SK-N-SH treated with all-trans-retinoic acid at 6 μM for 48 hours (cell line): ENCODE measurements around the gene FASN.

Experiments used
- ATAC-seq: fragments of 200-7000 bp; cut with Tn5 transposase; 3 replicates; pipeline ENCODE4 v1.9.1; 2020; ENCODE audit warnings: mild to moderate bottlenecking, moderate library complexity
- ARNTL ChIP-seq: fragments of 450-650 bp; formaldehyde crosslinking; IDR thresholded peaks from 2 replicates; pipeline ENCODE4 v1.5.0; 2020; ENCODE audit warnings: low read depth, mild to moderate bottlenecking, moderate library complexity, borderline replicate concordance
- BACH2 ChIP-seq: fragments of 250-450 bp; sonication (Bioruptor Pico); IDR thresholded peaks from 2 replicates; pipeline ENCODE4 v1.9.0; 2021; ENCODE audit warnings: mild to moderate bottlenecking, borderline replicate concordance
- CSDC2 ChIP-seq: fragments of 250-450 bp; sonication (Bioruptor Pico); IDR thresholded peaks from 2 replicates; pipeline ENCODE4 v1.5.0; 2020; ENCODE audit warnings: mild to moderate bottlenecking, moderate library complexity
- CSRNP3 ChIP-seq: fragments of 250-450 bp; sonication (Bioruptor Pico); IDR thresholded peaks from 2 replicates; pipeline ENCODE4 v1.5.1; 2021; ENCODE audit warnings: mild to moderate bottlenecking, moderate library complexity
- ESRRG ChIP-seq: fragments of 250-450 bp; sonication (Bioruptor Pico); IDR thresholded peaks from 2 replicates; pipeline ENCODE4 v1.6.1; 2021; ENCODE audit warnings: mild to moderate bottlenecking
- ISL1 ChIP-seq: fragments of 250-450 bp; sonication (Bioruptor Pico); IDR thresholded peaks from 2 replicates; pipeline ENCODE4 v2.1.2; 2022; ENCODE audit warnings: mild to moderate bottlenecking, moderate library complexity
- OSR1 ChIP-seq: fragments of 250-450 bp; sonication (Bioruptor Pico); IDR thresholded peaks from 2 replicates; pipeline ENCODE4 v1.8.0; 2022; ENCODE audit warnings: moderate library complexity, mild to moderate bottlenecking, inconsistent platforms
- POU6F1 ChIP-seq: fragments of 250-450 bp; sonication (Bioruptor Pico); IDR thresholded peaks from 2 replicates; pipeline ENCODE4 v1.8.0; 2021; ENCODE audit warnings: low read depth, mild to moderate bottlenecking, moderate library complexity, borderline replicate concordance
- RARB ChIP-seq: fragments of 250-450 bp; sonication (Bioruptor Pico); IDR thresholded peaks from 2 replicates; pipeline ENCODE4 v1.8.0; 2021; ENCODE audit warnings: mild to moderate bottlenecking, moderate library complexity
- SNAI2 ChIP-seq: fragments of 250-450 bp; sonication (Bioruptor Pico); IDR thresholded peaks from 2 replicates; pipeline ENCODE4 v1.5.0; 2020; ENCODE audit warnings: mild to moderate bottlenecking, moderate library complexity
- TCF4 ChIP-seq: fragments of 250-450 bp; sonication (Bioruptor Pico); IDR thresholded peaks from 2 replicates; pipeline ENCODE4 v1.8.0; 2021; ENCODE audit warnings: mild to moderate bottlenecking, moderate library complexity, borderline replicate concordance
- TOX ChIP-seq: fragments of 250-450 bp; sonication (Bioruptor Pico); IDR thresholded peaks from 2 replicates; pipeline ENCODE4 v1.8.0; 2021; ENCODE audit warnings: mild to moderate bottlenecking, moderate library complexity, borderline replicate concordance
- TSHZ2 ChIP-seq: fragments of 250-450 bp; sonication (Bioruptor Pico); IDR thresholded peaks from 2 replicates; pipeline ENCODE4 v1.5.0; 2020; ENCODE audit warnings: mild to moderate bottlenecking, moderate library complexity
- ZC3H10 ChIP-seq: fragments of 250-450 bp; sonication (Bioruptor Pico); IDR thresholded peaks from 2 replicates; pipeline ENCODE4 v1.5.1; 2021; ENCODE audit warnings: mild to moderate bottlenecking, moderate library complexity
- ZFP3 ChIP-seq: fragments of 250-450 bp; sonication (Bioruptor Pico); IDR thresholded peaks from 2 replicates; pipeline ENCODE4 v1.5.0; 2020; ENCODE audit warnings: mild to moderate bottlenecking, moderate library complexity
- ZFP30 ChIP-seq: fragments of 450-650 bp; formaldehyde crosslinking; IDR thresholded peaks from 2 replicates; pipeline ENCODE4 v1.5.0; 2022; ENCODE audit warnings: mild to moderate bottlenecking, moderate library complexity
- ZNF565 ChIP-seq: fragments of 450-650 bp; formaldehyde crosslinking; conservative IDR thresholded peaks from 2 replicates; pipeline ENCODE4 v1.5.0; 2020; ENCODE audit warnings: low read depth, mild to moderate bottlenecking, moderate library complexity
- ZNF70 ChIP-seq: fragments of 450-650 bp; formaldehyde crosslinking; IDR thresholded peaks from 2 replicates; pipeline ENCODE4 v1.5.0; 2020; ENCODE audit warnings: mild to moderate bottlenecking, moderate library complexity
- ZNF8 ChIP-seq: fragments of 450-650 bp; formaldehyde crosslinking; IDR thresholded peaks from 2 replicates; pipeline ENCODE4 v1.5.0; 2020; ENCODE audit warnings: mild to moderate bottlenecking, moderate library complexity
- TF ChIP-seq, protein P1 (sequence below): fragments of 250-450 bp; sonication (Bioruptor Pico); IDR thresholded peaks from 2 replicates; pipeline ENCODE4 v1.8.0; 2020; ENCODE audit warnings: mild to moderate bottlenecking, moderate library complexity, borderline replicate concordance
- TF ChIP-seq, protein P2 (sequence below): fragments of 250-450 bp; sonication (Bioruptor Pico); IDR thresholded peaks from 2 replicates; pipeline ENCODE4 v1.5.1; 2020; ENCODE audit warnings: low read depth, mild to moderate bottlenecking, moderate library complexity

FASN gene

GRCh38 chr17:82037092-82037888, 60.7 kb downstream of the FASN start, which contains the start of gene DCXR:
TSS of gene DCXR (minus strand) at chr17:82037697. CDS start at chr17:82037682, 15 bp downstream.
- ATAC-seq = peak; percentile 96
- no peak for TF ChIP-seq SNAI2
- no peak for TF ChIP-seq ZNF70 (CRISPR knock-in tag)
- TF ChIP-seq TSHZ2 (CRISPR knock-in tag) = peak; percentile 54; the same call in 1 of the 2 replicates

- TF ChIP-seq ZFP30 (CRISPR knock-in tag) = no peak
- TF ChIP-seq RARB = no peak
- no peak; the same call in 2 of the 3 replicates for ATAC-seq
These were observed 61.4 kb downstream of the FASN start for GRCh38 chr17:82036634-82037091.

DNA sequence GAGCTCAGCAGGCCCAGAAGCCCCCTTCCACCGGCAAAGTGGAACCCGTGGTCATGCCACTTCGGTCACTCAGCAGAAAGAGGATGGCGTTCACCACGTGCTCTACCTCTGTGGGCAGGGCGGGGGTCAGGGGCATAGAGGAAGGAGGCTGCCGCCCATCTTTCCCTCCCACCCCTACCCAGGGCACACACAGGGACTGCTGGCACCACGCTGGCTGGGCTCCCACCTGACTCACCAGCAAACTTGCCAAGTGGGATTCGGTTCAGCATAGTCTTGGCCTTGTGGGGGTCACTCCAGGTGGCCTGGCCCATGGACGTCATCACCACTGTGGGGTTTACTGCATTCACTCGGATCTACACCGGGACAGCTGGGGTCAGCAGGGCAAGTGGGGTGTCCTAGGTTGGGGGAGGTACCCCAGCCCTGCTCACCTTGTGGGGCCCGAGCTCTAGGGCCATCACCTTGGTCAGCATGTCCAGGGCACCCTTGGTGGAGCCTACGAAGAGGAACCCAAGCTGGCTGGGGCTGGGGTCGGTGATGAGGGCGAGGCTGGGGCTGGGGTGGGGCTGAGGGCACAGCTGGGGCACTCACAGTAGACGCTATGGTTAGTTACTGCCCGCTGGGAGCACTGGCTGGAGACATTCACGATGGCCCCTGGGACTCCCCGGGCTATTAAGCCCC, 61.9 kb downstream of the FASN start:
- TF ChIP-seq CSRNP3 (CRISPR knock-in tag) (no peak), TCF4 (CRISPR knock-in tag) (no peak), OSR1 (CRISPR knock-in tag) (no peak), TOX (CRISPR knock-in tag) (no peak), ESRRG (no peak), ZNF8 (no peak), ZC3H10 (no peak), ARNTL (CRISPR knock-in tag) (no peak), BACH2 (no peak), RARB (no peak), POU6F1 (CRISPR knock-in tag) (no peak), ZNF565 (no peak), SNAI2 (no peak), CSDC2 (CRISPR knock-in tag) (no peak), ISL1 (CRISPR knock-in tag) (no peak), ZFP3 (CRISPR knock-in tag) (no peak), TSHZ2 (CRISPR knock-in tag) (no peak), ZFP30 (CRISPR knock-in tag) (no peak)
- TF ChIP-seq, protein P1, sequence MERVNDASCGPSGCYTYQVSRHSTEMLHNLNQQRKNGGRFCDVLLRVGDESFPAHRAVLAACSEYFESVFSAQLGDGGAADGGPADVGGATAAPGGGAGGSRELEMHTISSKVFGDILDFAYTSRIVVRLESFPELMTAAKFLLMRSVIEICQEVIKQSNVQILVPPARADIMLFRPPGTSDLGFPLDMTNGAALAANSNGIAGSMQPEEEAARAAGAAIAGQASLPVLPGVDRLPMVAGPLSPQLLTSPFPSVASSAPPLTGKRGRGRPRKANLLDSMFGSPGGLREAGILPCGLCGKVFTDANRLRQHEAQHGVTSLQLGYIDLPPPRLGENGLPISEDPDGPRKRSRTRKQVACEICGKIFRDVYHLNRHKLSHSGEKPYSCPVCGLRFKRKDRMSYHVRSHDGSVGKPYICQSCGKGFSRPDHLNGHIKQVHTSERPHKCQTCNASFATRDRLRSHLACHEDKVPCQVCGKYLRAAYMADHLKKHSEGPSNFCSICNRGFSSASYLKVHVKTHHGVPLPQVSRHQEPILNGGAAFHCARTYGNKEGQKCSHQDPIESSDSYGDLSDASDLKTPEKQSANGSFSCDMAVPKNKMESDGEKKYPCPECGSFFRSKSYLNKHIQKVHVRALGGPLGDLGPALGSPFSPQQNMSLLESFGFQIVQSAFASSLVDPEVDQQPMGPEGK (CRISPR knock-in tag) = no peak
- TF ChIP-seq, protein P2, sequence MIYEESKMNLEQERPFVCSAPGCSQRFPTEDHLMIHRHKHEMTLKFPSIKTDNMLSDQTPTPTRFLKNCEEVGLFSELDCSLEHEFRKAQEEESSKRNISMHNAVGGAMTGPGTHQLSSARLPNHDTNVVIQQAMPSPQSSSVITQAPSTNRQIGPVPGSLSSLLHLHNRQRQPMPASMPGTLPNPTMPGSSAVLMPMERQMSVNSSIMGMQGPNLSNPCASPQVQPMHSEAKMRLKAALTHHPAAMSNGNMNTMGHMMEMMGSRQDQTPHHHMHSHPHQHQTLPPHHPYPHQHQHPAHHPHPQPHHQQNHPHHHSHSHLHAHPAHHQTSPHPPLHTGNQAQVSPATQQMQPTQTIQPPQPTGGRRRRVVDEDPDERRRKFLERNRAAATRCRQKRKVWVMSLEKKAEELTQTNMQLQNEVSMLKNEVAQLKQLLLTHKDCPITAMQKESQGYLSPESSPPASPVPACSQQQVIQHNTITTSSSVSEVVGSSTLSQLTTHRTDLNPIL (CRISPR knock-in tag) = no peak
- no peak for ATAC-seq
